Activated naive CD8-positive, alpha-beta T cell treated with anti-CD3 and anti-CD28 coated beads, Interleukin-2, amount 10 ng/mL, durations not matched to agents 7 days and 5 days (primary cell): ENCODE measurements around the gene ZDHHC11B. TPM values are rescaled to one million over a fixed set of nuclear protein-coding genes. Genes with fewer than 3 reads are reported as not detected.

Source experiments
- ATAC-seq: fragments of 150-1000 bp; cut with Tn5 transposase; one replicate; pipeline ENCODE4 v1.10.0; 2021; ENCODE audit warnings: low read depth, moderate library complexity
- POLR2A ChIA-PET: fragments of 350-600 bp; sonication (Branson Sonifier 250); formaldehyde crosslinking; loops from one replicate; lab custom pipeline; 2021; ENCODE audit warnings: antibody characterized with exemption; lab: Charles Lee
- DNase-seq: peaks from one replicate; pipeline ENCODE4 v3.0.0; 2021
- H3K27ac Mint-ChIP-seq: one replicate; pipeline ENCODE4 v1.8.0; 2022; ENCODE audit warnings: mild to moderate bottlenecking, mixed read lengths
- H3K27me3 Mint-ChIP-seq: one replicate; pipeline ENCODE4 v1.8.0; 2022; ENCODE audit warnings: mild to moderate bottlenecking, moderate library complexity, mixed read lengths
- H3K36me3 Mint-ChIP-seq: one replicate; pipeline ENCODE4 v1.8.0; 2021; ENCODE audit warnings: mild to moderate bottlenecking, mixed read lengths
- H3K4me1 Mint-ChIP-seq: one replicate; pipeline ENCODE4 v1.8.0; 2021; ENCODE audit warnings: mixed read lengths
- H3K4me3 Mint-ChIP-seq: one replicate; pipeline ENCODE4 v1.8.0; 2022; ENCODE audit warnings: mild to moderate bottlenecking, moderate library complexity, mixed read lengths
- H3K9me3 Mint-ChIP-seq: one replicate; pipeline ENCODE4 v1.8.0; 2021; ENCODE audit warnings: mixed read lengths
- total RNA-seq, 2 experiments: library from RNA; stranded (reverse); gene quantifications; one replicate each; pipeline ENCODE4 v1.2.3, GENCODE V29; 2021

ZDHHC11B gene
- total RNA-seq, 2 experiments from 2014 or later = 2.0 to 2.4 TPM

DNA sequence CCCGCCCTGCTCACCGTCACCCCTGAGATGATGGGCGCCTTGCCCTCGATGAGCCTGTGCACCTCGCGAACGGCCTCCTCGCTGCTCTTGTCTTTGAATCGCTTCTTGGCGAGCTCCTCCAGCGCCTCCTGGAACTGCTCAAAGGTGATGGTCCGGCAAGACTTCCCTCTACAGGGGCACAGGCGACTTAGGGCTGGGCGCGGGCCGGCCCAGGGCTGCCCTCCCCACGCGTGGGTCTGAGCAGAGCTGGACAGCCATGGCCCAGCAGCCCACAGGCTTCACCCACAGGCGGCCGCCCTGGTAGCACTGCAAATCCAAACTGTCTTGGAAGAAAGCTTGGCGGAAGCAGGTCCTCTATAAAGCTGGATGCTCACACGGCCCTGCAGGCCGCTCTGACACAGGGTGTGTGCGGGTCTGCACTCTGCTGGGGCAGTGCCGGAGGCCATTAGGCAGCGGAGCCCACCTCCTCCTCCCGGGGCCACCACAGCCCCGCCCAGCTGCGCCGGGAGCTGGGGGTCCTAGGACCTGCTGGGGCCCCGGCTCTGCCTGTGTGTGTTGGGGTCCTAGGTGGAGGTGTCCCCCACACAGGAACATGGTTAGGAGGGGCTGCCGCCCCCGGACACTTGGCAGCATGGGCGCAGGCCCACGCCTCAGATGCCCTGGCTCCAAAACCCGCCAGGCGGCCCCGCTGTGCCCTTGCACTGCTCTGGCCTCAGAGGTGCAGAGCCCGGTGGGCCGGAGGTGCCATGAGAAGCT lies 118.4 kb downstream of the ZDHHC11B start:
- H3K36me3 Mint-ChIP-seq = peaks cover 8% of the 10 kb centered on the region
- ATAC-seq (no peak), DNase-seq (no peak)
- H3K4me1 Mint-ChIP-seq = no peaks in the 10 kb centered on the region
- POLR2A ChIA-PET = no interaction called here
- no peaks in the 10 kb centered on the region for H3K27me3 Mint-ChIP-seq
- H3K4me3 Mint-ChIP-seq = no peak overlapping the region
- no peaks in the 10 kb centered on the region for H3K9me3 Mint-ChIP-seq
- H3K27ac Mint-ChIP-seq = no peak overlapping the region

DNA sequence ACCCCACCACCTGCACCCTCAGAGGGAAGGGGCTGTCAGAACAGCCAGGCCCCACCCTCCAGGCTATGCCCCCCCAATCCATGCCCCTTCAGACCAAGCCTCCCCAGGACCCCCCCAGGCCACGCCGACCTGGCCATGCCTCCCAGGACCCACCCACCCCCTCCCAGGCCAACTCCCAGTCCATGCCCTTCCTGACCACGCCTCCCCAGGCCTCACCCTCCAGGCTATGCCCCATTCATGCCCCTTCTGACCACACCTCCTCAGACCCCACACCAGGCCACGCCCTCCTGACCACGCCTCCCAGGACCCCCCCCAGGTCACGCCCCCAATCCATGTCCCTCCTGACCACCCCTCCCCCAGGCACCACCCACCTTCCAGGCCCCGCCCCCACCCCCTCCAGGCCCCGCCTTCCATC lies 119.0 kb downstream of the ZDHHC11B start:
- no peak for ATAC-seq
- peaks cover 10% of the 10 kb centered on the region for H3K36me3 Mint-ChIP-seq
- DNase-seq = no peak
- POLR2A ChIA-PET = no interaction called here
- no peaks in the 10 kb centered on the region for H3K9me3 Mint-ChIP-seq
- no peak overlapping the region for H3K27ac Mint-ChIP-seq
- peaks cover 2% of the 10 kb centered on the region for H3K4me1 Mint-ChIP-seq
- no peak overlapping the region for H3K4me3 Mint-ChIP-seq
- H3K27me3 Mint-ChIP-seq = no peaks in the 10 kb centered on the region

DNA sequence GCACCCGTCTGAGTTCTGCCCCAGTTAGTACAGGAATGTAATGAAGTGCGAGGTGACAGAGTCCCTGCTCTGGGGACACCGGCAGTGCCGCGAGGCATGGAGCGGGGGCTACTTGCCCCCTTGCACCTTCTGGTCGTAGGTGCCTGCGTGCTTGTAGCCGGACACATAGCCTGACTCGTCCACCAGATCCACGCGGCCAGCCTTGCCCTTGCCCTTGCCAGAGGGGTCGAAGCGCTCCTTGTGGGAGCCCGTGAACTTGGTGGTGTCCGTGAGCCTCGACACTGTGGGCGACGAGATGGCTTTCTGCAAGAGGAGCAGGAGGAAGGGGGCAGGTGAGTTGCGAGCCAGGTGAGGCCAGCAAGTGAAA lies 119.6 kb downstream of the ZDHHC11B start:
- Mint-ChIP-seq H3K27ac (no peak overlapping the region), H3K4me1 (peaks cover 2% of the 10 kb centered on the region), H3K27me3 (no peaks in the 10 kb centered on the region), H3K9me3 (no peaks in the 10 kb centered on the region), H3K4me3 (no peak overlapping the region), H3K36me3 (peaks cover 15% of the 10 kb centered on the region)
- no peak for DNase-seq
- no peak for ATAC-seq
- POLR2A ChIA-PET = no interaction called here

DNA sequence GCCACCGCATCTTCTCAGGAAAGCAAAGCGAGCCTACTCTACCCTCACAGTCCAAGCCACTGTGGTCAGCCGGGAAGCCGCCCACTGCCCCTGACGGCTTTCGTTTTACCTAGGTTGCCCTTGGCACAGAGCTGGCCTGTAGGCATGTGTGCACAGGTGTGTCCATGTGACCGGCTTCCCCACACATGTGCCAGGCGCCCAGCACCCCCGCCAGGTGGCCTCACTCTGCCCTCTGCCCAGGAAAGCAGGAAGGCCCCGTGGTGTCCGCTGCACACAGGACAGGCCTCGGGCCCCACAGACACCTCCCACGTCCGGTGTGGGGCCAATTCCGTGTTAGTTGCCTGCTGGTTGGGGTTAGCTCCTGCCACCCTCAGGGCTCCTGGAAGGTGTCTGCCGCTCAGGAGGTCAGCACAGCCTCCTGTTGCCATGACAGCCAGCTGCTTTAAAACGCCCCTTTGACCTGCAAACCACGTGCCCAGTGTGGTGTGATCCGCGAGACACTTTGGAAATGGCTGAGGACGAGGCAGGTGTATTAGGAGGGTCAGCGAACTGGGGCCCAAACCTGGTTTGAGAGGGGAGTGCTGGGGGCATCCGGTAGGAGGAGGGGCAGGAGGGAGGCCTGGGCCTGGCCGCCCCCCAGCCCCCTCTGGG lies 120.1 kb downstream of the ZDHHC11B start:
- no peak for ATAC-seq
- peaks cover 2% of the 10 kb centered on the region for H3K4me1 Mint-ChIP-seq
- POLR2A ChIA-PET = no interaction called here
- H3K27me3 Mint-ChIP-seq = no peaks in the 10 kb centered on the region
- H3K36me3 Mint-ChIP-seq = peaks cover 19% of the 10 kb centered on the region
- no peak overlapping the region for H3K27ac Mint-ChIP-seq
- H3K4me3 Mint-ChIP-seq = no peak overlapping the region
- DNase-seq = no peak
- no peaks in the 10 kb centered on the region for H3K9me3 Mint-ChIP-seq

DNA sequence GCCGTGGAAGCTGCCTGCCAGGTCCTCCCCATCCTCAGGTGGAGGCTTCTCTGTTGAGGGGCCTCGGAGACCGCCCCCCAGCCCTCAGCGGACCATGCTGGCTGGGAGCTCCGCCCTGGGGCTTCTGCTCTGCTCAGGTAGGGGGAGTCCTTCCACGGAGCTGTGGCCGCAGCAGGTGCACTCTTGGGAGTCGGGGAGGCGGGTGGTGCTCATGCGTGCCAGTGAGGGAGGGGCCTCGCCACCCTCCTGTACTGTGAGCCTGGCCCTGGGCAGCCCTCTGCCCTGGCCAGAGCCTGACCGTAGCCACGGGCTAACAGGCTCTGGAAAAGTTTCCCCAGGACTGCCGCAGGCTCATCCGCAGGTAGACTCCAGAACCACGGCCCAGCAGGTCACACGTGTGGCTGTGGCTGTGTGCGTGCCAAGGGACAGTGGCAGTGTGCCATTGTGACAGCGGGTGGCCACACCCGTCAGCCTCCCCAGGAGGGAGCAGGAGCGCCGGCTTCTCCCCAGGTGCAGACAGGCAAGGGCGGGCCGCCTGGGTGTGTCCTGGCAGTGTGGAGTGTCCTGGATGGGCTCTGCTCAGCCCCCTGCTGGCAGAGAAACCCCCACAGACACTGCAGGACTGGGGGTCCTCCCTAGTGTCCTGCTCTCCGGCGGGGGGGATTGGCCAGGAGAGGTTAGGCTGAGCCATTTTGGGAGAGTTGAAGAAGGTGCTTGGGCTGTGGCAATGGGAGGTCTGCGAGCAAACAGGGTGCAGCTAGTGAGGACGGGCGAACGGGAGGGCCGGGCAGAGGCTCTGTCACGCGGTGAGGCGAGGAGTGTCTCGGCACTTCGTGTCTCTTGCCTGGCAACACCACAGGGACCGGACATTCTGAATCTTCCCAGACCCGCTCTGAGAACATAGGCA lies 120.8 kb downstream of the ZDHHC11B start:
- Mint-ChIP-seq H3K27me3 (no peaks in the 10 kb centered on the region), H3K4me3 (no peak overlapping the region), H3K9me3 (no peaks in the 10 kb centered on the region), H3K4me1 (peaks cover 2% of the 10 kb centered on the region), H3K36me3 (peaks cover 26% of the 10 kb centered on the region), H3K27ac (no peak overlapping the region)
- POLR2A ChIA-PET = no interaction called here
- ATAC-seq = peak; percentile 27
- DNase-seq = peak; percentile 18

DNA sequence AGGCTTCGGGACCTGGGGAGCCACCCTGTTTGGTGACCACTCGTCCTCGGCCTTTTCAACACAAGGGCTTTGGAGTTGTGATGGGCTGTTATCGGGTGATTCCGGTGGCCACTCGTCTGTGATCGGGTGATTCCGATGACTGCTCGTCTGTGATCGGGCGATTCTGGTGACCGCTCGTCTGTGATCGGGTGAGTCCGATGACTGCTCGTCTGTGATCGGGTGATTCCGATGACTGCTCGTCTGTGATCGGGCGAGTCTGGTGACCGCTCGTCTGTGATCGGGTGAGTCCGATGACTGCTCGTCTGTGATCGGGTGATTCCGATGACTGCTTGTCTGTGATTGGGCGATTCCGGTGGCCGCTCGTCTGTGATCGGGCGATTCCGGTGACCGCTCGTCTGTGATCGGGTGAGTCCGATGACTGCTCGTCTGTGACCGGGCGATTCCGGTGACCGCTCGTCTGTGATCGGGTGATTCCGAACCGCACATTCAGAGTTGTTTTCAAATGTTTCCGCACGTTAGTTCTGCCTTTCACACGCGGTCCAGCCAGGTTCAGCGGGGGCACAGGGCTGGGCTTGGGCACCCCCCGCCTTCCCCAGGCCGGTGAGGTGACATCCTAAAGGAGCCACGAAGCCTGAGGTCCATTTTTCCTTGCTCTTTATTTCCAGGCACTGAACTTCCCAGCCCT lies 121.6 kb downstream of the ZDHHC11B start:
- peaks cover 2% of the 10 kb centered on the region for H3K4me1 Mint-ChIP-seq
- no peak for ATAC-seq
- H3K9me3 Mint-ChIP-seq = no peaks in the 10 kb centered on the region
- H3K4me3 Mint-ChIP-seq = no peak overlapping the region
- DNase-seq = peak; percentile 6
- POLR2A ChIA-PET = no interaction called here
- H3K27ac Mint-ChIP-seq = no peak overlapping the region
- peaks cover 31% of the 10 kb centered on the region for H3K36me3 Mint-ChIP-seq
- H3K27me3 Mint-ChIP-seq = no peaks in the 10 kb centered on the region

DNA sequence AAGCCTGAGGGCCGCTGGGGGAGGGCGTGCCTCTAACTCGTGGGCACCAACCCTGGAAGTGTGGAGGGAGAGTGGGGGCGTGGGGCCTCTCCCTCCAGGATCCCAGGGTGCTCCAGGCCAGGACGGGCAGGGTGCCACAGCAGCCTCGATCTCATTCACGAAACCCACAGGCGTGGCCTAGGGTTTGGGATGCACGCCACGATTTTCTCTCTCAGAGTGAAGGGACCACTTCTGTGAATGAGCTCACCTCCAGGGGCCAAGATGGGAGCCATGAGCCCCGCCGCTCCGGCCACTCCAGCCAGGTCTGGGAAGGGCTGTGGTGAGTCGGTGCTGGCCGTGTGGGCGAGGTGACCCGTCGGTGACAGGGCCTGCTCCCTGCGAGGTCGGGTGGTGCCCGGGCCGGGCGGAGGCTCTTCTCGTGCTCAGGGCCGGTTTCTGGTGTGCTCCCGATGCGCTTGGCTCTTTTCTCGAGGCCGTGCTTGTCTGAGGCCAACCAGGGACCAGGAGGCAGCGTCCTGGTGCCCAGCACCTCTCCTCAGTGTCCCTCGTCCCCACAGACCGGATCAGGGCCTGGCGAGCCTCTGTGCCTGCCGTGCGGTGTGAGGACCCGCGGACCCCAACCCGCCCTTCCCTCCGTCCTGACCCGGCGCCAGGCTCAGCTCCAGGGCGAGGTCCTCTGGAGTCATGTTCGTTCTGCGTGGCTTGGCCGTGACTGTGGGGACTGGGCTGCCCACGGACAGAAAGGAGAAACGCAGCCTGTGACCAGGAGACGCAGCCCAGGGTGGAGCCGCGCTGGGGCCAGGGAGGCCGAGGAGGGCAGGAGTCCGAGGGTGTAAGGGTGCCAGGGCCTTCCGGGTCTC lies 122.4 kb downstream of the ZDHHC11B start:
- H3K36me3 Mint-ChIP-seq = peaks cover 34% of the 10 kb centered on the region
- POLR2A ChIA-PET = no interaction called here
- no peak overlapping the region for H3K27ac Mint-ChIP-seq
- ATAC-seq (no peak), DNase-seq (no peak)
- H3K4me1 Mint-ChIP-seq = peaks cover 2% of the 10 kb centered on the region
- no peaks in the 10 kb centered on the region for H3K27me3 Mint-ChIP-seq
- no peak overlapping the region for H3K4me3 Mint-ChIP-seq
- H3K9me3 Mint-ChIP-seq = no peaks in the 10 kb centered on the region

DNA sequence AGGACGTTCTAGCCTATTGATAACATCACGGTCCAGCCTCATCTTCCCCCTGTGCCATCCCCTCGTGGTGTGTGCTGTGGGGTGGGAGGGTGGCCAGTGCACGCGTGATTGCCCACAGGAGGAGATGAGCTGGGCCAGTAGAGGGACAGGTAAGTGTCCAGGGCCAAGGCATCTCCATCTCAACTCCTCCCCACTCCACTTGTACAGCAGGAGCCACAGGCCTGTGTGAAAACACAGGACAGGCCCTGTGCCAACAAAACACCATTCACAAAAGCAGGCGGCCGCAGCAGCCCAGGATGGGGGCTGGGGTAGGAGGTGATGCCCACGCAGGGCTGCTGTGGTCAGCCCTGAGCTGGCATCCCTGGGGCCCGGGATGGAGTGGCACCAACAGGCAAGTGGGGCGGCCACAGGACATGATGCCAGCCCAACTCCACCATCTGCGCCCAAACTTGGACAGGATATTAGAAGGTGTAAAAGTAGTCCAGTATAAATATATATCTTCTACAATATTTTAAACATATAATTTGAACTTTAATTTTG lies 124.0 kb downstream of the ZDHHC11B start:
- Mint-ChIP-seq H3K36me3 (peaks cover 42% of the 10 kb centered on the region), H3K4me3 (no peak overlapping the region), H3K9me3 (no peaks in the 10 kb centered on the region), H3K4me1 (peaks cover 2% of the 10 kb centered on the region), H3K27ac (no peak overlapping the region), H3K27me3 (no peaks in the 10 kb centered on the region)
- POLR2A ChIA-PET = no interaction called here
- DNase-seq (no peak), ATAC-seq (no peak)

Other genes starting within 250 kb of the ZDHHC11B start
- 10 to 100 TPM; 33.8 to 35.7 TPM for gene CEP72, start 172.4 kb downstream of the ZDHHC11B start, total RNA-seq
- gene TPPP, start 91.4 kb downstream of the ZDHHC11B start, total RNA-seq = under 1 TPM; 0.40 to 0.55 TPM
- gene ZDHHC11, start 66.3 kb upstream of the ZDHHC11B start, total RNA-seq = 10 to 100 TPM; 10.2 to 12.8 TPM
- gene BRD9, start 108.1 kb upstream of the ZDHHC11B start, total RNA-seq = 10 to 100 TPM; 63.5 to 65.6 TPM
- 10 to 100 TPM; 18.3 to 20.9 TPM for gene TRIP13, start 108.2 kb upstream of the ZDHHC11B start, total RNA-seq
- gene NKD2, start 224.1 kb upstream of the ZDHHC11B start, total RNA-seq = under 1 TPM; 0.23 to 0.36 TPM